ENCODE results near the gene LAMC2.

The LAMC2 gene

DNA sequence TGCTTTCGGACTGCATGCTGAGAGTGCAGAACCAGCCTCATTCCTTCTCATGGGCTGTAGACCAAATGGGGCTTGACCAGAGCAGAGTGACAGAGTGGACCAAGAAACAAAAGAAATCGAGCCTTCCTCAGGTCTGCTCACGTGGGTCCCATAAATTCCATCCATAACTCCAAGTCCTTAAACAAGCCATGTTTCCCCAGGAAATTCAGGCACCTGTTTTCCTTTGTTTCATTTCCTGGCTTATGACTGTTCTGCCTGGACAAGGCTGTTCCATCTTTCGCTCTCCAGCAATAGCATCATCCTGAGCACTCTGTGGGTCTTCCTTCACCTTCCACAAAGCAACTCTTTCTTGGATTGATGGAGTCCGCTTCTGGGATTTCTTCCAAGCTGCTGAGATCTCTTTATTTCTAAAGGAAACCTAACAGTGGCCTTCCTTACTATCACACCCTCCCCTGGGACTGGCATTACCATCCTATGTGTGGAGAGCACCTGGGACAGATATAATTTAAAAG lies 63.9 kb downstream of the LAMC2 start:
- H3F3A ChIP-seq (ENCODE audit: insufficient read depth, low read length): no peaks in the 10 kb centered on the region
- H3K4me2 ChIP-seq (ENCODE audit: low read depth, low read length): no peak overlapping the region
- no peak for TF ChIP-seq EZH2 (optimal IDR thresholded peaks at IDR 0.05; ENCODE audit: low read depth, low read length)
- TF ChIP-seq, protein P1, sequence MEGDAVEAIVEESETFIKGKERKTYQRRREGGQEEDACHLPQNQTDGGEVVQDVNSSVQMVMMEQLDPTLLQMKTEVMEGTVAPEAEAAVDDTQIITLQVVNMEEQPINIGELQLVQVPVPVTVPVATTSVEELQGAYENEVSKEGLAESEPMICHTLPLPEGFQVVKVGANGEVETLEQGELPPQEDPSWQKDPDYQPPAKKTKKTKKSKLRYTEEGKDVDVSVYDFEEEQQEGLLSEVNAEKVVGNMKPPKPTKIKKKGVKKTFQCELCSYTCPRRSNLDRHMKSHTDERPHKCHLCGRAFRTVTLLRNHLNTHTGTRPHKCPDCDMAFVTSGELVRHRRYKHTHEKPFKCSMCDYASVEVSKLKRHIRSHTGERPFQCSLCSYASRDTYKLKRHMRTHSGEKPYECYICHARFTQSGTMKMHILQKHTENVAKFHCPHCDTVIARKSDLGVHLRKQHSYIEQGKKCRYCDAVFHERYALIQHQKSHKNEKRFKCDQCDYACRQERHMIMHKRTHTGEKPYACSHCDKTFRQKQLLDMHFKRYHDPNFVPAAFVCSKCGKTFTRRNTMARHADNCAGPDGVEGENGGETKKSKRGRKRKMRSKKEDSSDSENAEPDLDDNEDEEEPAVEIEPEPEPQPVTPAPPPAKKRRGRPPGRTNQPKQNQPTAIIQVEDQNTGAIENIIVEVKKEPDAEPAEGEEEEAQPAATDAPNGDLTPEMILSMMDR (IDR thresholded peaks at IDR 0.05; ENCODE audit: low read length): no peak
- TF ChIP-seq EZH2phosphoT487 (IDR thresholded peaks at IDR 0.05; ENCODE audit: low read length): no peak
- DNase-seq: no peak
- no peaks in the 10 kb centered on the region for H3K9me3 ChIP-seq (replicated peaks; ENCODE audit: insufficient read depth, low read length)
- no peak overlapping the region for H3K9ac ChIP-seq (ENCODE audit: low read length)
- no peak overlapping the region for H3K4me3 ChIP-seq (ENCODE audit: low read length)
- no peaks in the 10 kb centered on the region for H3K9me2 ChIP-seq (replicated peaks; ENCODE audit: insufficient read depth, low read length)
- no peaks in the 10 kb centered on the region for H4K20me1 ChIP-seq (ENCODE audit: insufficient read depth, low read length)
- no peak overlapping the region for H2AFZ ChIP-seq (ENCODE audit: low read length)
- no peak overlapping the region for H3K27ac ChIP-seq (ENCODE audit: low read length)
- no peaks in the 10 kb centered on the region for H3K36me3 ChIP-seq (replicated peaks; ENCODE audit: insufficient read depth, low read length)
- no peaks in the 10 kb centered on the region for H3K79me2 ChIP-seq (ENCODE audit: low read length)
- no peaks in the 10 kb centered on the region for H3K27me3 ChIP-seq (replicated peaks; ENCODE audit: insufficient read depth, low read length)
- no peaks in the 10 kb centered on the region for H3K4me1 ChIP-seq (ENCODE audit: low read length)

DNA sequence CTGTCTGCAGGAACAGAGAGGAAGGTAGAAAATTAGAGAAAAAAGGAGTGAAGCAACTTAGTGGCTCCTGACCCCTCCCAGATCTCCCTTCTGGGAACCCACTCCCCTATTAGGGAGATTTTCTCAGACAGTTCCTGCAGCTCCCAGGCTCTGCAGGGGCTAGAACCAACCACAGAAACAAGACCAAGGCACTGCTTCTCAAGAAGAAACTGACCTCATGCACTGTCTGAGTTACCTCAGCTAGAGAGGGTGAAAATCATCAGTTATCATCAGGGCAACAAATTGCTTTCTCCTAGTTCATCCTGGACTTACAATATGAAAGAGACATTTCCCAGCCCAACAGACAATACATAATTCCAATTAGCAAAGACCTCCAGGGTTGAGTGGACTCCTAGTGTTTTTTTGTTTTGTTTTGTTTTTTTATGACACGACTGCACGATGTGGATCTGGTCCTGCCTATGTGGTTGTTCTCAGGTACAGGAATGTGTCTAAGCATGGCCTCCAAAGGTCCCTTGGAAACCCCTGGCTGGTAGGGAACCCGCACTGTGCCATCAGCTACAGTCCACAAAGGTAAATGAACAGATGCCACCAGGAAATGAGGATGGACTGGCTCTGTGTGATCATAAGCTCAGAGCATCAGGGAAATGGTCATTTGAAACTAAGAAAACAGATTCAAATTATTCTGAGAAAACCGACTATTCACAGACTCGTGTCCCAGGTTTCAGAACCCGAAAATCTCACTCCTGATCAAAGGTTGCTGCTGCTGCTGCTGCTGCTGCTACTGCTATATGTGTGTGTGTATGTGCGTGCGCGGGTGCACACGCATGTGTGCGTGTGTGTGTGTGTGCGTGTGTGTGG lies 65.3 kb downstream of the LAMC2 start:
- DNase-seq: no peak
- Histone ChIP-seq H3F3A (ENCODE audit: insufficient read depth, low read length) (no peaks in the 10 kb centered on the region), H3K4me1 (ENCODE audit: low read length) (no peaks in the 10 kb centered on the region)

DNA sequence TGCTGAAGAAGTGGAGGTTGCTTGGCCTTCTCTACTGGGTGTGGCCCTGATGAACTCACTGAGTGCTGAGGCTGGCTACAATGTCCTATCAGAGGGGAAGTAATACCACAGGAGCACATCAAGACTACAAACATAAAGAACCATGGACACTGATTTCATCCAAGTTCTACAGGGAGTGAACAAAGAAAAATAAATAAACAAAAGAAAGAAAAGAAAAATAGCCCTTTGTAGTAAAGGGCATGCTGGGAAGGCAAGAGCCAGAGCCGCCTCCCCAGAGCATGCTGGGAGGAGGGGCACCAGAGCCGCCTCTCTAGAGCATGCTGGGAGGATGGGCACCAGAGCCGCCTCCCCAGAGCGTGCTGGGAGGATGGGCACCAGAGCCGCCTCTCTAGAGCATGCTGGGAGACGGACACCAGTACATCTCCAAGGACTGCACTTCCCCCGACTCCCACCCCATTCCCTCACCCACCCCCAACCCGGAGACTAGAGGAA lies 65.9 kb downstream of the LAMC2 start:
- Histone ChIP-seq H3K36me3 (replicated peaks; ENCODE audit: insufficient read depth, low read length) (no peaks in the 10 kb centered on the region), H3K4me2 (ENCODE audit: low read depth, low read length) (no peak overlapping the region), H3K9me2 (replicated peaks; ENCODE audit: insufficient read depth, low read length) (no peaks in the 10 kb centered on the region), H3K79me2 (ENCODE audit: low read length) (no peaks in the 10 kb centered on the region), H3K4me1 (ENCODE audit: low read length) (no peaks in the 10 kb centered on the region), H2AFZ (ENCODE audit: low read length) (no peak overlapping the region), H4K20me1 (ENCODE audit: insufficient read depth, low read length) (no peaks in the 10 kb centered on the region), H3K9me3 (replicated peaks; ENCODE audit: insufficient read depth, low read length) (no peaks in the 10 kb centered on the region), H3F3A (ENCODE audit: insufficient read depth, low read length) (no peaks in the 10 kb centered on the region), H3K27me3 (replicated peaks; ENCODE audit: insufficient read depth, low read length) (no peaks in the 10 kb centered on the region), H3K4me3 (ENCODE audit: low read length) (no peak overlapping the region), H3K27ac (ENCODE audit: low read length) (no peak overlapping the region), H3K9ac (ENCODE audit: low read length) (no peak overlapping the region)
- TF ChIP-seq EZH2 (optimal IDR thresholded peaks at IDR 0.05; ENCODE audit: low read depth, low read length) (no peak), EZH2phosphoT487 (IDR thresholded peaks at IDR 0.05; ENCODE audit: low read length) (no peak)
- TF ChIP-seq, protein P1 (IDR thresholded peaks at IDR 0.05; ENCODE audit: low read length): no peak
- DNase-seq: no peak

More for the DNA sequence above, 65.3 kb downstream of the LAMC2 start:
- no peaks in the 10 kb centered on the region for H3K27me3 ChIP-seq (replicated peaks; ENCODE audit: insufficient read depth, low read length)
- no peaks in the 10 kb centered on the region for H3K36me3 ChIP-seq (replicated peaks; ENCODE audit: insufficient read depth, low read length)
- H2AFZ ChIP-seq (ENCODE audit: low read length): no peak overlapping the region
- H3K4me3 ChIP-seq (ENCODE audit: low read length): no peak overlapping the region
- TF ChIP-seq, protein P1 (IDR thresholded peaks at IDR 0.05; ENCODE audit: low read length): no peak
- no peak for TF ChIP-seq EZH2phosphoT487 (IDR thresholded peaks at IDR 0.05; ENCODE audit: low read length)
- TF ChIP-seq EZH2 (optimal IDR thresholded peaks at IDR 0.05; ENCODE audit: low read depth, low read length): no peak
- H3K79me2 ChIP-seq (ENCODE audit: low read length): no peaks in the 10 kb centered on the region
- no peaks in the 10 kb centered on the region for H4K20me1 ChIP-seq (ENCODE audit: insufficient read depth, low read length)
- no peak overlapping the region for H3K27ac ChIP-seq (ENCODE audit: low read length)
- no peak overlapping the region for H3K9ac ChIP-seq (ENCODE audit: low read length)
- no peaks in the 10 kb centered on the region for H3K9me3 ChIP-seq (replicated peaks; ENCODE audit: insufficient read depth, low read length)
- no peak overlapping the region for H3K4me2 ChIP-seq (ENCODE audit: low read depth, low read length)
- no peaks in the 10 kb centered on the region for H3K9me2 ChIP-seq (replicated peaks; ENCODE audit: insufficient read depth, low read length)

All from MM.1S (cell line).